Activated naive CD8-positive, alpha-beta T cell treated with anti-CD3 and anti-CD28 coated beads, Interleukin-2, amount 10 ng/mL, durations not matched to agents 7 days and 5 days (primary cell): ENCODE data around the gene CD300C. TPM values are rescaled to one million over a fixed set of nuclear protein-coding genes. Genes with fewer than 3 reads are reported as not detected.
"Not testable (repeated sequence)": the region's sequence is repeated elsewhere in the genome, so short reads cannot be mapped to it uniquely, and the experiment has no call there.

Experiments
- ATAC-seq: fragments of 150-1000 bp; cut with Tn5 transposase; one replicate; pipeline ENCODE4 v1.10.0; 2021; ENCODE audit warnings: low read depth, moderate library complexity
- POLR2A ChIA-PET: fragments of 350-600 bp; sonication (Branson Sonifier 250); formaldehyde crosslinking; loops from one replicate; lab custom pipeline; 2021; ENCODE audit warnings: antibody characterized with exemption; lab: Charles Lee
- DNase-seq: peaks from one replicate; pipeline ENCODE4 v3.0.0; 2021
- H3K27ac Mint-ChIP-seq: one replicate; pipeline ENCODE4 v1.8.0; 2022; ENCODE audit warnings: mild to moderate bottlenecking, mixed read lengths
- H3K27me3 Mint-ChIP-seq: one replicate; pipeline ENCODE4 v1.8.0; 2022; ENCODE audit warnings: mild to moderate bottlenecking, moderate library complexity, mixed read lengths
- H3K36me3 Mint-ChIP-seq: one replicate; pipeline ENCODE4 v1.8.0; 2021; ENCODE audit warnings: mild to moderate bottlenecking, mixed read lengths
- H3K4me1 Mint-ChIP-seq: one replicate; pipeline ENCODE4 v1.8.0; 2021; ENCODE audit warnings: mixed read lengths
- H3K4me3 Mint-ChIP-seq: one replicate; pipeline ENCODE4 v1.8.0; 2022; ENCODE audit warnings: mild to moderate bottlenecking, moderate library complexity, mixed read lengths
- H3K9me3 Mint-ChIP-seq: one replicate; pipeline ENCODE4 v1.8.0; 2021; ENCODE audit warnings: mixed read lengths
- total RNA-seq, 2 experiments: library from RNA; stranded (reverse); gene quantifications; one replicate each; pipeline ENCODE4 v1.2.3, GENCODE V29; 2021

The CD300C gene
- under 1 TPM; 0.45 to 0.61 TPM for total RNA-seq

GRCh38 chr17:74545843-74546230 is at the start of gene CD300C:
CD300C (minus strand) TSS chr17:74546115; CDS start chr17:74545782, 333 bp downstream.
- DNase-seq (no peak), ATAC-seq (peak; percentile 33)
- Mint-ChIP-seq H3K27ac (peak within 1 kb of the TSS; percentile 62), H3K36me3 (no peaks in the 10 kb centered on the region), H3K4me1 (peaks cover 25% of the 10 kb centered on the region), H3K27me3 (no peaks in the 10 kb centered on the region), H3K9me3 (no peaks in the 10 kb centered on the region), H3K4me3 (no peak within 1 kb of the TSS)
- POLR2A ChIA-PET = interaction anchor here (1.2 kb wide), 1 partner anchor 10 kb away, joined by 4 read pairs; no protein-coding TSS in a partner anchor

- no peaks in the 10 kb centered on the region for H3K36me3 Mint-ChIP-seq
- H3K27me3 Mint-ChIP-seq = peaks cover 41% of the 10 kb centered on the region
- no peak overlapping the region for H3K4me3 Mint-ChIP-seq
- no peaks in the 10 kb centered on the region for H3K9me3 Mint-ChIP-seq
- no peak overlapping the region for H3K27ac Mint-ChIP-seq
- H3K4me1 Mint-ChIP-seq = peaks cover 26% of the 10 kb centered on the region
- no peak for DNase-seq
- POLR2A ChIA-PET = no interaction called here
- ATAC-seq = no peak
Observed at GRCh38 chr17:74595037-74595750, 49.3 kb upstream of the CD300C start.

- H3K36me3 Mint-ChIP-seq = no peaks in the 10 kb centered on the region
- H3K27me3 Mint-ChIP-seq = peaks cover 37% of the 10 kb centered on the region
- H3K4me1 Mint-ChIP-seq = peaks cover 15% of the 10 kb centered on the region
- POLR2A ChIA-PET = interaction anchor here (0.9 to 1.1 kb wide), 2 partner anchors 11 to 13 kb away, joined by 3 to 9 read pairs; no protein-coding TSS in a partner anchor
- no peaks in the 10 kb centered on the region for H3K9me3 Mint-ChIP-seq
- peak within 1 kb of the TSS; percentile 78 for H3K27ac Mint-ChIP-seq
- DNase-seq = no peak
- peak within 1 kb of the TSS; percentile 58 for H3K4me3 Mint-ChIP-seq
- peak; percentile 80 for ATAC-seq
Observed at GRCh38 chr17:74592087-74592990, 46.4 kb upstream of the CD300C start, which contains the start of gene CD300LD. CD300LD (minus strand) TSS chr17:74592283; CDS start chr17:74592202, 81 bp downstream.

GRCh38 chr17:74591503-74591902 is 45.6 kb upstream of the CD300C start:
- ATAC-seq (no peak), DNase-seq (no peak)
- H3K27ac Mint-ChIP-seq = no peak overlapping the region
- no peaks in the 10 kb centered on the region for H3K36me3 Mint-ChIP-seq
- H3K27me3 Mint-ChIP-seq = peaks cover 36% of the 10 kb centered on the region
- peak overlapping the region; percentile 58 for H3K4me3 Mint-ChIP-seq
- H3K4me1 Mint-ChIP-seq = peaks cover 15% of the 10 kb centered on the region
- POLR2A ChIA-PET = interaction anchor here (0.6 to 1.1 kb wide), 2 partner anchors 12 to 329 kb away, joined by 4 to 9 read pairs; no protein-coding TSS in a partner anchor
- no peaks in the 10 kb centered on the region for H3K9me3 Mint-ChIP-seq

GRCh38 chr17:74585711-74586110 is 39.8 kb upstream of the CD300C start:
- H3K4me1 Mint-ChIP-seq = no peaks in the 10 kb centered on the region
- H3K9me3 Mint-ChIP-seq = peaks cover 10% of the 10 kb centered on the region
- ATAC-seq (no peak), DNase-seq (no peak)
- H3K27me3 Mint-ChIP-seq = peaks cover 22% of the 10 kb centered on the region
- H3K27ac Mint-ChIP-seq = no peak overlapping the region
- H3K36me3 Mint-ChIP-seq = no peaks in the 10 kb centered on the region
- POLR2A ChIA-PET = no interaction called here
- H3K4me3 Mint-ChIP-seq = no peak overlapping the region

- no peak overlapping the region for H3K27ac Mint-ChIP-seq
- peaks cover 22% of the 10 kb centered on the region for H3K27me3 Mint-ChIP-seq
- peaks cover 9% of the 10 kb centered on the region for H3K4me1 Mint-ChIP-seq
- H3K9me3 Mint-ChIP-seq = peaks cover 10% of the 10 kb centered on the region
- POLR2A ChIA-PET = interaction anchor here (0.6 kb wide), 1 partner anchor 157 kb away, joined by 3 read pairs; no protein-coding TSS in a partner anchor
- no peak for DNase-seq
- no peak for ATAC-seq
- no peaks in the 10 kb centered on the region for H3K36me3 Mint-ChIP-seq
- no peak overlapping the region for H3K4me3 Mint-ChIP-seq
Observed at GRCh38 chr17:74584292-74585060, 38.6 kb upstream of the CD300C start.

- Mint-ChIP-seq H3K9me3 (peaks cover 10% of the 10 kb centered on the region), H3K4me3 (no peak overlapping the region), H3K27me3 (peaks cover 10% of the 10 kb centered on the region), H3K36me3 (no peaks in the 10 kb centered on the region), H3K4me1 (peaks cover 12% of the 10 kb centered on the region), H3K27ac (no peak overlapping the region)
- DNase-seq (no peak), ATAC-seq (no peak)
- POLR2A ChIA-PET = no interaction called here
Observed at GRCh38 chr17:74582633-74583032, 36.7 kb upstream of the CD300C start.

- no peak overlapping the region for H3K4me3 Mint-ChIP-seq
- H3K4me1 Mint-ChIP-seq = peaks cover 12% of the 10 kb centered on the region
- POLR2A ChIA-PET = interaction anchor here (1.5 kb wide), 1 partner anchor 12 kb away, joined by 9 read pairs; the partner anchor contains the start of gene CD300LD
- H3K27ac Mint-ChIP-seq = no peak overlapping the region
- peaks cover 7% of the 10 kb centered on the region for H3K9me3 Mint-ChIP-seq
- H3K27me3 Mint-ChIP-seq = peaks cover 13% of the 10 kb centered on the region
- H3K36me3 Mint-ChIP-seq = no peaks in the 10 kb centered on the region
- DNase-seq (no peak), ATAC-seq (peak; percentile 65)
Observed at GRCh38 chr17:74579900-74580299, 34.0 kb upstream of the CD300C start.

GRCh38 chr17:74578979-74579378 is 33.1 kb upstream of the CD300C start:
- Mint-ChIP-seq H3K27ac (no peak overlapping the region), H3K9me3 (peaks cover 2% of the 10 kb centered on the region), H3K4me3 (no peak overlapping the region), H3K4me1 (peaks cover 12% of the 10 kb centered on the region), H3K27me3 (peaks cover 18% of the 10 kb centered on the region), H3K36me3 (no peaks in the 10 kb centered on the region)
- no peak for DNase-seq
- POLR2A ChIA-PET = interaction anchor here (1.5 kb wide), 1 partner anchor 13 kb away, joined by 9 read pairs; the partner anchor contains the start of gene CD300LD
- no peak for ATAC-seq

- Mint-ChIP-seq H3K9me3 (no peaks in the 10 kb centered on the region), H3K4me3 (no peak overlapping the region), H3K36me3 (no peaks in the 10 kb centered on the region), H3K27me3 (peaks cover 46% of the 10 kb centered on the region), H3K27ac (no peak overlapping the region), H3K4me1 (peaks cover 3% of the 10 kb centered on the region)
- no peak for ATAC-seq
- POLR2A ChIA-PET = no interaction called here
- DNase-seq = no peak
Observed at GRCh38 chr17:74574489-74575142, 28.7 kb upstream of the CD300C start.

- ATAC-seq, H3K9me3 Mint-ChIP-seq, H3K36me3 Mint-ChIP-seq, H3K4me1 Mint-ChIP-seq, POLR2A ChIA-PET, H3K4me3 Mint-ChIP-seq, H3K27ac Mint-ChIP-seq, DNase-seq: not testable (repeated sequence)
- H3K27me3 Mint-ChIP-seq = peaks cover 56% of the 10 kb centered on the region
Observed at GRCh38 chr17:74573635-74574034, 27.7 kb upstream of the CD300C start.

GRCh38 chr17:74573169-74573568 is 27.3 kb upstream of the CD300C start:
- no peak overlapping the region for H3K27ac Mint-ChIP-seq
- H3K27me3 Mint-ChIP-seq = peaks cover 59% of the 10 kb centered on the region
- ATAC-seq (no peak), DNase-seq (no peak)
- H3K4me3 Mint-ChIP-seq = no peak overlapping the region
- H3K9me3 Mint-ChIP-seq = peaks cover 3% of the 10 kb centered on the region
- H3K4me1 Mint-ChIP-seq = peaks cover 10% of the 10 kb centered on the region
- POLR2A ChIA-PET = no interaction called here
- no peaks in the 10 kb centered on the region for H3K36me3 Mint-ChIP-seq
